Cardiac muscle cell (in vitro differentiated cells and primary cell): ENCODE measurements around the gene SNX27. TPM values are rescaled to one million over a fixed set of nuclear protein-coding genes. Genes with fewer than 3 reads are reported as not detected.

Source experiments
- DNase-seq, 2 donors: peaks; one replicate each; pipeline versions ENCODE4 v3.0.0 to v3.0.0-alpha.2; 2010 to 2017; ENCODE audit warnings: low read depth in 1 of 2, low spot score in 1 of 2
- H3K27ac ChIP-seq: fragments of 200-600 bp; sonication (generic); 2 replicates; pipeline ENCODE4 v1.5.1; 2016
- H3K27me3 ChIP-seq: fragments of 200-600 bp; sonication (generic); 2 replicates; pipeline ENCODE4 v1.6.0; 2016; ENCODE audit warnings: control low read depth
- H3K36me3 ChIP-seq: fragments of 200-600 bp; sonication (generic); 2 replicates; pipeline ENCODE4 v1.5.1; 2016; ENCODE audit warnings: control low read depth
- H3K4me1 ChIP-seq: fragments of 200-600 bp; sonication (generic); 2 replicates; pipeline ENCODE4 v1.8.1; 2017; ENCODE audit warnings: low read depth, mild to moderate bottlenecking, mixed run types
- H3K4me3 ChIP-seq: fragments of 200-600 bp; sonication (generic); 2 replicates; pipeline ENCODE4 v1.5.1; 2016; ENCODE audit warnings: mild to moderate bottlenecking
- H3K9me3 ChIP-seq: fragments of 200-600 bp; sonication (generic); 2 replicates; pipeline ENCODE4 v1.5.1; 2017; ENCODE audit warnings: low read depth, mild to moderate bottlenecking, control low read depth
- polyA plus RNA-seq: library from polyadenylated mRNA; unstranded; fragments of >200 nt; fragmentation: Nextera tagmentation; extraction: Ambion mirVana; gene quantifications from 2 replicates; pipeline ENCODE4 v1.2.1, GENCODE V29; 2016
- total RNA-seq: library from RNA; depleted of rRNA; stranded (reverse); fragments of >200 nt; gene quantifications from 2 replicates; pipeline ENCODE4 v1.2.3, GENCODE V29; 2016
- TF ChIP-seq, protein P1 (sequence below): IDR thresholded peaks from 2 replicates; pipeline ENCODE4 v1.5.1; 2012; ENCODE audit warnings: low read depth, mild to moderate bottlenecking, low read length

The SNX27 gene
- total and polyA plus RNA-seq, 2 experiments from 2014 or later, result 24.4 to 34.5 TPM

DNA sequence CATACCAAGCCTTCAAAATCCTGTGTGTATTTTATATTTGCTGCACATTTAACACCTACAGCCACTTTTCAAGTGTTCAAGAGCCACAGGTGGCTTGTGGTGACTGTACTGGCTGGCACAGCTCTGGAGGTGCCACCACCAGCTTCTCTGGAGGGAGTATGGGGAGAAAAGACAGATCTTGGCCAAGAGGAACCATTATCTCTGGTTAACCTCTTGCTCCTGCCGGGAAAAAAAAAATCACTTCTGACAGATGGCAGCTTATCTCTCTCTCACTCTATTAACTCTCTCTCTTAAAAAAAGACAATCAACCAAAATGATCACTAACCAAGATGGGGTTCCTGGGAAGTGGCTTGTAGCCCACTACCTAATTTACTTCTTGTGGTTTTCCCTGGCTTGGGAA lies 108.3 kb downstream of the SNX27 start:
- no peak for DNase-seq
- Histone ChIP-seq H3K9me3 (no peaks in the 10 kb centered on the region), H3K27me3 (peaks cover 40% of the 10 kb centered on the region)

DNA sequence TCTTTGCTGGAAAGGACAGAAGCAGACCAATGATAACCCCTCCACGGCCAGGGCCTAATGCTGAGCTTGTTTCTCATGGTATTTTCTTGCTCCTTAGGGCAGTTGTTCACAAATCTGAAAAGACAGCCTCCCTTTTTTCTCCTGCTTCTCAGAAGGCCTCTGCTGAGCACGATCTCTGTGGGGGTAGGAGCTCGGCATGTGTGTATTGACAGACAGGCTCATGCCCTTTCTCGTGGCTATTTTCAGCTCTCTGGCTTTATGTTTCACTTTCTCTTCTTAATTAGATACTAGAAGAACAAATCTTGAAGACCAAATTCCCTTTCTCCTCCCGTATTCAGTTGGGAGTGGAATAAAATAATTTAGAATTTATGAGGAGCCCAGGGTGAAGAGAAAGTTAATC lies 108.7 kb downstream of the SNX27 start:
- Histone ChIP-seq H3K36me3 (no peaks in the 10 kb centered on the region), H3K9me3 (no peaks in the 10 kb centered on the region), H3K4me1 (peaks cover 11% of the 10 kb centered on the region), H3K4me3 (no peak overlapping the region), H3K27ac (no peak overlapping the region), H3K27me3 (peaks cover 40% of the 10 kb centered on the region)
- peak; percentile 35 to 49 for DNase-seq
- TF ChIP-seq, protein P1, sequence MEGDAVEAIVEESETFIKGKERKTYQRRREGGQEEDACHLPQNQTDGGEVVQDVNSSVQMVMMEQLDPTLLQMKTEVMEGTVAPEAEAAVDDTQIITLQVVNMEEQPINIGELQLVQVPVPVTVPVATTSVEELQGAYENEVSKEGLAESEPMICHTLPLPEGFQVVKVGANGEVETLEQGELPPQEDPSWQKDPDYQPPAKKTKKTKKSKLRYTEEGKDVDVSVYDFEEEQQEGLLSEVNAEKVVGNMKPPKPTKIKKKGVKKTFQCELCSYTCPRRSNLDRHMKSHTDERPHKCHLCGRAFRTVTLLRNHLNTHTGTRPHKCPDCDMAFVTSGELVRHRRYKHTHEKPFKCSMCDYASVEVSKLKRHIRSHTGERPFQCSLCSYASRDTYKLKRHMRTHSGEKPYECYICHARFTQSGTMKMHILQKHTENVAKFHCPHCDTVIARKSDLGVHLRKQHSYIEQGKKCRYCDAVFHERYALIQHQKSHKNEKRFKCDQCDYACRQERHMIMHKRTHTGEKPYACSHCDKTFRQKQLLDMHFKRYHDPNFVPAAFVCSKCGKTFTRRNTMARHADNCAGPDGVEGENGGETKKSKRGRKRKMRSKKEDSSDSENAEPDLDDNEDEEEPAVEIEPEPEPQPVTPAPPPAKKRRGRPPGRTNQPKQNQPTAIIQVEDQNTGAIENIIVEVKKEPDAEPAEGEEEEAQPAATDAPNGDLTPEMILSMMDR, result no peak

More for the DNA sequence above, 108.3 kb downstream of the SNX27 start:
- Histone ChIP-seq H3K36me3 (no peaks in the 10 kb centered on the region), H3K4me3 (no peak overlapping the region), H3K4me1 (peaks cover 11% of the 10 kb centered on the region), H3K27ac (no peak overlapping the region)
- TF ChIP-seq, protein P1, result no peak

DNA sequence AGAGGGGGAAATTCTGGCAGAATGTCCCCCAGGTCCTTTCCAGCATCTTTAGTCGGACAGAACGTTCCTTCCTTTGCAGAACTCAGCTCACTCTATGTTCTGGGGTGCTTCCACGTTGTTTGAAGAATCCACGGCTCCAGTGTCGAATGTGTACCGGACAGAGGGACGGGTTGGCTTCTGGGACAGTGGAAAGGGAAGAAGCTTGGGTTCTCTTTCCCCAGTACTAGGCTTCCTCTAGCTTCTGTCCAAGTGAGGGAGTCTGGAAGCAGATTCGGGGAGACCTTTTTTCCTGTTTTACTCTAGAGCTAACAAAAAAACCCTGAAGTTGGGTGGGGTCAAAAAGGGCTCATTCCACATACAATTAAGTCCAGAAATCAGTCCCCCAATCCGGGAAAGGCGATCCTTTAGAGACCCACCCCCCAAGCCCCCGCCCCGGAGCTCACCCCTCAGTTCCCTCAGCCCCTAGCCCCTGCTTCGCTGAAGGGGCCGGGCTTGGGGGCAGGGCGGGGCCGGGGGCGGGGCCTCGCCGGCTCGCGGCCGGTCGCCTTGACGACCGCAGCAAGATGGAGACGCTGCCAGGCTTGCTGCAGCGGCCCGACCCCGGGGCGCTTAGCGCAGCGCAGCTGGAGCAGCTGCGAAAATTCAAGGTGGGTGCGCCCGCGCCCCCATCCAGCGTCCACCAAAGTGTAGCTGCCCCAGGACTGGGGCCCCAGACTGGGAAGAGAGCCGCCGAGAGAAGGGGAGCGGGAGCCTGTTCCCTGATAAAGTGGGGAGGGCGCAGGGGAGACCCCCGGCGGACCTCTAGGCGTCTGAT lies 109.3 kb downstream of the SNX27 start, which contains the start of gene RIIAD1:
Gene RIIAD1 (plus strand): TSS at position 549 of the 814 bp plus-strand sequence. CDS start 15 bp downstream, at position 564.
- Histone ChIP-seq H3K9me3 (no peaks in the 10 kb centered on the region), H3K27me3 (peaks cover 40% of the 10 kb centered on the region), H3K4me1 (peaks cover 11% of the 10 kb centered on the region), H3K36me3 (no peaks in the 10 kb centered on the region), H3K4me3 (peak within 1 kb of the TSS; percentile 34), H3K27ac (no peak within 1 kb of the TSS)
- TF ChIP-seq, protein P1, result no peak
- peak; percentile 44 to 63 for DNase-seq

DNA sequence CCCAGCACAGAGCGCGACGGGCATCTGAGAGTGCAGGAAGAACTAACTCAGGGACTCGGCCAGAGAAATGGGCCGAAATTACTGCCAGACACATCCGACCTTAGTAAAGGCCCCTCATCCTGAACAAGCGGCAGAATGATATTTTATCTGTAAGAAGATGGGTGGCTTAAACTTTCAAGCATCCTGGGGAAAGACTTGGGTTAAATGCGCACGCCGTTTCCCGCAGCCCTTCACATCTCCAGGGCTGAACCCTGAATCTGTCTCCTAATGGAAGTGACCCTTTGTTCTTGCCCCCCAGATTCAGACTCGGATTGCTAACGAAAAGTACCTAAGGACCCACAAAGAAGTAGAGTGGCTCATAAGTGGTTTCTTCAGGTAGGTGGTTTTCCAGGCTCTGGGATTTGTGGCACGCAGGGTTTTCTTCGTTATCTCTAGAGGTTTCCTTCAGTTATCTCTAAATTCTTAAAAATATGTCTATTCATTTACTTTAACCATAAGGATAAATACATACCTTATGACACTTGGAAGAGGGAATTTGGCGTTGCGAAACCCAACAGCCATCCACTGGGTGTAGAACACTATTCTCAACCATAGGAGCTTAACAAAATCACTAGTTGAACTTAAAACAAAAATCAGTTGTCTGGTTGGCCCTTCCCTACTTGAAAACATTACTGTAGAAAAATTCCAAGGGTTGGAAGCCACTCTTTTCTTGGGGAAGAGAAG lies 110.1 kb downstream of the SNX27 start:
- H3K27ac ChIP-seq, result no peak overlapping the region
- TF ChIP-seq, protein P1, result no peak
- DNase-seq, result peak in 1 of 2 donors; percentile 46
- no peaks in the 10 kb centered on the region for H3K36me3 ChIP-seq
- no peaks in the 10 kb centered on the region for H3K9me3 ChIP-seq
- peaks cover 40% of the 10 kb centered on the region for H3K27me3 ChIP-seq
- H3K4me1 ChIP-seq, result peaks cover 11% of the 10 kb centered on the region
- H3K4me3 ChIP-seq, result peak overlapping the region; percentile 34

DNA sequence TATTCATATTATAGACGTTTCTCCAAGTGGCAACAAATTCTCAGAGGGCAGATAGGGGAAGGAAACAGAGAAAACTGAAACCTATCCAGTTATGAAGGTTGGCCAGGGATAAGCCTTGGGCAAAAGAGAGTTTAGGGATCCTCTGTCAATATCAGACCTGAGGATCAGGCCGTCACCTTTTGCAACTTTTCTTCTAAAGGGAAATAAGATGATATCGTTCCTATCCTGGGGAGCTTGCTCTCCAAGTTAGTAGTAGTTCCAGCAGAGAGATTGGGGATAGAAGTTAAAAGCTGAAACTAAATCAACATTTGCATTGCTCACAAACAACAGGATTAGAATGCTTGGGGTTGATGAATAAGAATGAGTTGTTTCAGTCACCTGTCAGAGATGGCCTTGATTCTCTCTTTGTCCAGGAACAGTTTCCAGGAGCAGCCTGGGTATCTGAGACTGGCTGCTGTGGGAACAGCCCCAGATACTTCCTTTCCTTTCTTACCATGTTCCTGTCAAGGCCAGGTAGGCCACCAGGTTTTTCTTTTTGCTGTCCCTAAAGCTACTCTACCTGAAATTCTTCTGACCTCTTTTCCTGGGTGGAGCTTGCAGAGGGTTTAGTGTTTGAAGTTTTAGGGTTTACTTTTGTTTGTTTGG lies 112.0 kb downstream of the SNX27 start:
- Histone ChIP-seq H3K9me3 (no peaks in the 10 kb centered on the region), H3K4me1 (peaks cover 18% of the 10 kb centered on the region), H3K27ac (no peak overlapping the region), H3K36me3 (no peaks in the 10 kb centered on the region), H3K27me3 (peaks cover 32% of the 10 kb centered on the region), H3K4me3 (no peak overlapping the region)
- TF ChIP-seq, protein P1, result no peak
- no peak for DNase-seq
